Ovary (tissue), 9 donors: Measurements from ENCODE around the gene RBP5. TPM values are rescaled to one million over a fixed set of nuclear protein-coding genes. Genes with fewer than 3 reads are reported as not detected.

Source experiments
- DNase-seq, 5 donors: peaks; one replicate each; pipeline ENCODE4 v3.0.0-alpha.2; 2019 to 2020
- H3K27ac ChIP-seq, 2 donors: fragments of 200-600 bp; one replicate each; pipeline versions ENCODE4 v1.5.1 to v1.8.0; 2019 to 2022
- H3K27me3 ChIP-seq: fragments of 200-600 bp; one replicate; pipeline ENCODE4 v1.8.0; 2022
- H3K36me3 ChIP-seq: fragments of 200-600 bp; sonication (generic); one replicate; pipeline ENCODE4 v1.5.1; 2019
- H3K4me1 ChIP-seq: one replicate; pipeline ENCODE4 v1.8.1; 2013; ENCODE audit warnings: mild to moderate bottlenecking, moderate library complexity; ENCODE audit not compliant: insufficient read depth
- H3K4me3 ChIP-seq: fragments of 200-600 bp; sonication (generic); one replicate; pipeline ENCODE4 v1.5.1; 2017
- H3K9me3 ChIP-seq, 2 donors: fragments of 200-600 bp in 1 of 2; sonication (generic) in 1 of 2; one replicate each; pipeline versions ENCODE4 v1.5.1 to v1.8.1; 2013 to 2019; ENCODE audit warnings: mild to moderate bottlenecking in 1 of 2, moderate library complexity in 1 of 2
- EP300 ChIP-seq: sonication (generic); formaldehyde crosslinking; IDR thresholded peaks from one replicate; pipeline ENCODE4 v1.6.1; 2017; ENCODE audit warnings: antibody characterized with exemption
- POLR2A ChIP-seq: fragments of 450-650 bp; IDR thresholded peaks from one replicate; pipeline ENCODE4 v1.6.1; 2017; ENCODE audit warnings: antibody characterized with exemption, mild to moderate bottlenecking, moderate library complexity
- WGBS, 3 donors: extraction: QIAGEN DNeasy Blood & Tissue Kit in 1 of 3; methylation state at CpG; one replicate each; pipeline versions ENCODE4 v1.1.5 to v1.1.7; 2013 to 2017; 5-methylcytosine and 5-hydroxymethylcytosine counted together
- intact Hi-C, 4 donors: fragments of 100-400 bp; cut with DNase I; formaldehyde crosslinking; loops; one replicate each; pipeline versions ENCODE4 v1.11.0 to v1.15.1; 2022 to 2023
- polyA plus RNA-seq, 2 donors: library from polyadenylated mRNA; stranded (reverse); fragments of 200-250 nt in 1 of 2; fragments of 350-450 nt in 1 of 2; fragmentation: Illumina TruSeq in 1 of 2; extraction: RNeasy Lipid Tissue Mini Kit (QIAGEN cat#74804) in 1 of 2; gene quantifications; one replicate each; pipeline ENCODE4 v1.2.3, GENCODE V29; 2013 to 2014
- total RNA-seq, 7 donors: library from RNA; depleted of rRNA in 2 of 7; stranded (reverse); fragments of >200 nt in 2 of 7; fragmentation: NEBNext Ultra II Directional in 3 of 7; extraction: Animal tissue kit (Norgen Biotek cat#: 25700) in 3 of 7; gene quantifications; one replicate each; pipeline versions ENCODE4 v1.1.0 to v1.2.4, GENCODE V29; 2016 to 2023
- TF ChIP-seq, protein P1 (sequence below), 3 donors: fragments of 450-650 bp in 2 of 3; fragments of 200-600 bp in 1 of 3; IDR thresholded peaks; one replicate each; pipeline versions ENCODE4 v1.5.1 to v1.8.0; 2016 to 2022; ENCODE audit warnings: antibody characterized with exemption in 3 of 3, mild to moderate bottlenecking in 1 of 3
- donor health status: DM: no; HTN: no; CAD: no; lungs with moderate emphysema.
- donor health status: DM: no; HTN: no; CAD: no.
- donor health status: Bipolar disorder and iron deficiency.
- donor health status: DM: yes; HTN: yes; CAD: no.
- donor health status: DM: no; HTN: no; CAD: no.
- donor health status: DM: yes; HTN: yes; CAD: no.

RBP5 gene
- total and polyA plus RNA-seq, 9 donors: 1.2 to 17.3 (median 6.1) TPM

DNA sequence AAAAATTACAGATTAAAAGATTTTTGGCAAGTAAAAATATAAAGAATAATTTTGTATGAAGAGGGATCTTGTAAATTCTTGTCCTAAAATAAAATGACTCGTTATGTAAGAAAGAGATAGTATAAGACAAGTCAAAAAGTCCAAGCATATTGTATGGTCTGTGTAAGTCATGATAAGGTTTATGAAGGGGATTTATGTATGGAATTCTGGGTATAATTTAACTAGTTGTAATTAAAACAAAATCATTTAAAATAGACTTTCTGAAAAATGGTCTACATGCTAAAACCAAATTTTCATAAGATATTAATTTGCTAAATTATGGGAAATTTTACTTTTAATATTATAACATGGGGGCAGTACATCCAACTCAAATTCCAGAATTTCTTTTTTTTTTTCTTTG lies 43.2 kb upstream of the RBP5 start:
- intact Hi-C loops: no loop called here
- Histone ChIP-seq H3K27ac (no peak overlapping the region), H3K27me3 (no peaks in the 10 kb centered on the region), H3K36me3 (no peaks in the 10 kb centered on the region), H3K9me3 (no peaks in the 10 kb centered on the region), H3K4me1 (no peaks in the 10 kb centered on the region), H3K4me3 (no peak overlapping the region)
- no peak for DNase-seq
- 50 to 62% (median 53%) methylated on average over 1 of the region's 1 CpG for WGBS, 3 donors
- TF ChIP-seq EP300 (no peak), POLR2A (no peak)
- TF ChIP-seq, protein P1, sequence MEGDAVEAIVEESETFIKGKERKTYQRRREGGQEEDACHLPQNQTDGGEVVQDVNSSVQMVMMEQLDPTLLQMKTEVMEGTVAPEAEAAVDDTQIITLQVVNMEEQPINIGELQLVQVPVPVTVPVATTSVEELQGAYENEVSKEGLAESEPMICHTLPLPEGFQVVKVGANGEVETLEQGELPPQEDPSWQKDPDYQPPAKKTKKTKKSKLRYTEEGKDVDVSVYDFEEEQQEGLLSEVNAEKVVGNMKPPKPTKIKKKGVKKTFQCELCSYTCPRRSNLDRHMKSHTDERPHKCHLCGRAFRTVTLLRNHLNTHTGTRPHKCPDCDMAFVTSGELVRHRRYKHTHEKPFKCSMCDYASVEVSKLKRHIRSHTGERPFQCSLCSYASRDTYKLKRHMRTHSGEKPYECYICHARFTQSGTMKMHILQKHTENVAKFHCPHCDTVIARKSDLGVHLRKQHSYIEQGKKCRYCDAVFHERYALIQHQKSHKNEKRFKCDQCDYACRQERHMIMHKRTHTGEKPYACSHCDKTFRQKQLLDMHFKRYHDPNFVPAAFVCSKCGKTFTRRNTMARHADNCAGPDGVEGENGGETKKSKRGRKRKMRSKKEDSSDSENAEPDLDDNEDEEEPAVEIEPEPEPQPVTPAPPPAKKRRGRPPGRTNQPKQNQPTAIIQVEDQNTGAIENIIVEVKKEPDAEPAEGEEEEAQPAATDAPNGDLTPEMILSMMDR (IDR thresholded peaks at IDR 0.05): no peak

DNA sequence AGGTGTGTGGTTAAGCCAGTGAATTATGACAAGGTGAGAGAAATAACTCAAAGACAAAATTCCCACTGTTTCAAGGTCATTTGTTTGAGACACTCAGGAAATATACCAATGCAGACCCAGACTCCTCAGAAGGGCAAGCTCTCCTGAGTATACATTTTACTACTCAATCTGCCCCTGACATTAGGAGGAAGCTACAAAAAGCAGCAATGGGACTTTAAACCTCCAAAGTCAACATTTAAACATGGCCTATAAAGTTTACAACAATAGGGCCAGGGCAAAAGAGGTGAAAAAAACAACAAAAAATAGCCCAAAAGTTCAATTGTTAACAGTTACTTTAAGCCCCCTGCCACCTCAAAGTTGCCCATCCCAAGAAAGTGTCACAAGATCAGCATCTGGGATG lies 41.3 kb upstream of the RBP5 start:
- Histone ChIP-seq H3K4me1 (no peaks in the 10 kb centered on the region), H3K4me3 (no peak overlapping the region), H3K27ac (no peak overlapping the region), H3K9me3 (no peaks in the 10 kb centered on the region), H3K27me3 (no peaks in the 10 kb centered on the region), H3K36me3 (no peaks in the 10 kb centered on the region)
- TF ChIP-seq, protein P1 (IDR thresholded peaks at IDR 0.05): no peak
- no peak for TF ChIP-seq POLR2A
- TF ChIP-seq EP300: no peak
- intact Hi-C loops: no loop called here
- no peak for DNase-seq

DNA sequence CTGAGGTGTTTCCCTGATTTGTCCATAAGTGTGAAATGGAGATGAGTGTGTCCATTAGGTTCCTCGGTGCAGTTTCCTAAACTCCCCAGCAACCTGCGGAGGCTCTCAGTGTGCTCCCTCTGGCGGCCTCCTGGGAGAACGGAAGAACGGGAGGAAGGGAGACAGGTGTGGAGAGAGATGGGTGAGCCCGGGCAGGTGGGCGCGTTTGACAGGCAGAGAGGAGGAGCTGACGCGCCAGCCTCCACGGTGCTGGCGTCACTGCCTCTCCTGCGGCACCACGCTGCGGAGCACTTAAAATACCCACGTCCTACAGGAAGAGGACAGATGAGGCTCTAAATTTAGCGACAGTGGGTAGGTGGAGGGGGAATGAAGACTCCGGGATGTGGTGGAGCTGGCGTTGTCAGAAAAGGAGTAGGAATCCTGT lies 34.0 kb upstream of the RBP5 start:
- 4 to 8% (median 5%) methylated on average over 19 of the region's 19 CpGs for WGBS, 3 donors
- no peaks in the 10 kb centered on the region for H3K9me3 ChIP-seq
- H3K4me1 ChIP-seq: no peaks in the 10 kb centered on the region
- TF ChIP-seq POLR2A: no peak
- TF ChIP-seq, protein P1 (IDR thresholded peaks at IDR 0.05): peak in 1 of 3 donors; percentile 25
- peak in 1 of 5 donors; percentile 24 for DNase-seq
- intact Hi-C loops: no loop called here
- H3K4me3 ChIP-seq: no peak overlapping the region
- no peaks in the 10 kb centered on the region for H3K27me3 ChIP-seq
- no peak overlapping the region for H3K27ac ChIP-seq
- no peaks in the 10 kb centered on the region for H3K36me3 ChIP-seq

DNA sequence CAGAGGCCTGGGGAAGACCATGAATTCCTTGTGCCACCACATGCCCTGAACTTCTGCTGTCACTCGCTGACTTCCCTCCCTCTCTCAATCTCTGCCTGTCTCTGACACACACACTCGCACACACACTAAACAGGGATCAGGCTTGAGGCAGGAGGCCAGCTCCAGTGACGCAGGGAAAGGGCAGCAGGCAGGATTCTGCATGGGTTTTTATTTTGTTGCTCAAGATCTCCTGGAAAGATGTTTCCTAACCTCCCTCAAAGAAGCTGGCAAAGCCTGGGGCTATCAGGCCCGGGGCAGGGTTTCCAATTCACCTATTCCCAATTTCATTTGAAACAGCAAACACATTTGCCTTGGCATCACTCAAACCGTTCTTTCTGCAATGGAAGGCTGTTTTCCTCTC lies 33.1 kb upstream of the RBP5 start:
- 79 to 91% (median 91%) methylated on average over 5 of the region's 5 CpGs for WGBS, 3 donors
- TF ChIP-seq POLR2A (no peak), EP300 (no peak)
- TF ChIP-seq, protein P1 (IDR thresholded peaks at IDR 0.05): no peak

DNA sequence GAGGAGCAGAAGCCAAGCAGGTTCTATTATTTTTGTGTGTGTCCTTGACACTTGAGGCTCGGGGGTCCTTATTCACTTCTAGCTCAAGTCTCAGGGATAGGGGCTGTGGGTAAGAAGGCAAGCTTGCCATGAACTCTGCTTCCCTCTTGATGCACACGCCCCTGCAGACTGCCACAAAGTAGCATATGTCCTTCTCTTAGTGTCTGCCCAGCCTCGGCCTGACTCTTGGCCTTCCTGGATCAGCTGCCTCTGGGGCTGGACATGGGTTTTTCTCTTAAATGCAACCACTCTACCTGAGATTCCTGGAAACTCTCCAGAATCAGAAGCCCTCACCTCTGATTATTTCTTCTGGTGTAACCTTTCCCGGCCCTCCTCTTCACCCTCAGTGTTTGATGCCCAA lies 32.6 kb upstream of the RBP5 start:
- no peak for DNase-seq
- Histone ChIP-seq H3K27me3 (no peaks in the 10 kb centered on the region), H3K4me3 (no peak overlapping the region), H3K9me3 (no peaks in the 10 kb centered on the region), H3K4me1 (no peaks in the 10 kb centered on the region), H3K36me3 (no peaks in the 10 kb centered on the region), H3K27ac (no peak overlapping the region)
- intact Hi-C loops: no loop called here
- no peak for TF ChIP-seq POLR2A
- no peak for TF ChIP-seq EP300
- TF ChIP-seq, protein P1 (IDR thresholded peaks at IDR 0.05): no peak
- 74 to 88% (median 74%) methylated on average over 4 of the region's 4 CpGs for WGBS, 3 donors

More for the DNA sequence above, 33.1 kb upstream of the RBP5 start:
- Histone ChIP-seq H3K4me1 (no peaks in the 10 kb centered on the region), H3K27ac (no peak overlapping the region), H3K27me3 (no peaks in the 10 kb centered on the region), H3K36me3 (no peaks in the 10 kb centered on the region), H3K9me3 (no peaks in the 10 kb centered on the region), H3K4me3 (no peak overlapping the region)
- intact Hi-C loops: no loop called here
- no peak for DNase-seq
